GM12875 (cell line): Measurements from ENCODE around the gene STRN.

Experiments
- H3K4me3 ChIP-seq: one replicate; pipeline ENCODE4 v1.5.1; 2011; ENCODE audit warnings: low read depth, low read length, control low read depth
- CTCF ChIP-seq: IDR thresholded peaks from 2 replicates; pipeline ENCODE4 v1.5.1; 2011; ENCODE audit warnings: low read depth, mild to moderate bottlenecking, control low read depth, inconsistent platforms, low read length, moderate library complexity, borderline replicate concordance; ENCODE audit not compliant: insufficient read depth

STRN gene

GRCh38 chr2:36871068-36871707, 95.1 kb downstream of the STRN start:
- TF ChIP-seq CTCF: no peak
- H3K4me3 ChIP-seq: no peak overlapping the region

GRCh38 chr2:36869606-36870005, 96.7 kb downstream of the STRN start:
- no peak overlapping the region for H3K4me3 ChIP-seq
- no peak for TF ChIP-seq CTCF

- no peak overlapping the region for H3K4me3 ChIP-seq
- TF ChIP-seq CTCF: no peak
Measured at GRCh38 chr2:36861896-36862295, 104.4 kb downstream of the STRN start.

- TF ChIP-seq CTCF: no peak
- H3K4me3 ChIP-seq: no peak overlapping the region
Measured at GRCh38 chr2:36859366-36859792, 107.0 kb downstream of the STRN start.

- no peak for TF ChIP-seq CTCF
- H3K4me3 ChIP-seq: no peak overlapping the region
Measured at GRCh38 chr2:36858551-36859365, 107.6 kb downstream of the STRN start.

GRCh38 chr2:36857713-36858112, 108.6 kb downstream of the STRN start:
- no peak overlapping the region for H3K4me3 ChIP-seq
- no peak for TF ChIP-seq CTCF

GRCh38 chr2:36855429-36855828, 110.9 kb downstream of the STRN start:
- no peak overlapping the region for H3K4me3 ChIP-seq

More at GRCh38 chr2:36855429-36855828, 110.9 kb downstream of the STRN start:
- TF ChIP-seq CTCF: no peak
